Liver (tissue), 3 donors: Measurements from ENCODE around the gene TBL1XR1.
"Not testable (repeated sequence)": the region's sequence is repeated elsewhere in the genome, so short reads cannot be mapped to it uniquely, and the experiment has no call there.

ENCODE experiments used
- CTCF ChIP-seq: fragments of 150-350 bp; IDR thresholded peaks from 2 replicates; pipeline ENCODE4 v1.5.1; 2017; ENCODE audit warnings: improper control_type of control experiment, low read depth, low read length; ENCODE audit not compliant: missing input control
- FOXA1 ChIP-seq: IDR thresholded peaks from 2 replicates; pipeline ENCODE4 v1.6.1; 2016; ENCODE audit warnings: antibody characterized with exemption
- REST ChIP-seq: IDR thresholded peaks from 2 replicates; pipeline ENCODE4 v1.6.1; 2016; ENCODE audit warnings: antibody characterized with exemption, mild to moderate bottlenecking
- SP1 ChIP-seq: IDR thresholded peaks from 2 replicates; pipeline ENCODE4 v1.6.1; 2018; ENCODE audit warnings: antibody characterized with exemption, mild to moderate bottlenecking
- TAF1 ChIP-seq: conservative IDR thresholded peaks from 2 replicates; pipeline ENCODE4 v1.6.1; 2016; ENCODE audit warnings: antibody characterized with exemption, mild to moderate bottlenecking
- YY1 ChIP-seq: IDR thresholded peaks from 2 replicates; pipeline ENCODE4 v1.6.1; 2016; ENCODE audit warnings: antibody characterized with exemption, mild to moderate bottlenecking
- ZBTB33 ChIP-seq: IDR thresholded peaks from 2 replicates; pipeline ENCODE4 v1.6.1; 2016; ENCODE audit warnings: antibody characterized with exemption
- donor health status: healthy.
- donor health status: healthy.

GRCh38 chr3:177161603-177162002, 35.7 kb downstream of the TBL1XR1 start:
- not testable (repeated sequence) for TF ChIP-seq TAF1, FOXA1, YY1, CTCF, REST, ZBTB33, SP1
